Glutamatergic neuron (in vitro differentiated cells): ENCODE measurements around the gene VPS26C. TPM values are rescaled to one million over a fixed set of nuclear protein-coding genes. Genes with fewer than 3 reads are reported as not detected.
A peak's percentile ranks its signal among the peaks of the same experiment; 100 is the strongest.

Experiments used
- DNase-seq: peaks from one replicate; pipeline ENCODE4 v3.0.0; 2022
- H3K27ac Mint-ChIP-seq: one replicate; pipeline ENCODE4 v1.8.0; 2020; ENCODE audit warnings: mild to moderate bottlenecking, mixed read lengths, inconsistent platforms; ENCODE audit not compliant: unreplicated experiment
- H3K27me3 Mint-ChIP-seq: one replicate; pipeline ENCODE4 v1.8.0; 2020; ENCODE audit warnings: mild to moderate bottlenecking, moderate library complexity, mixed read lengths, inconsistent platforms; ENCODE audit not compliant: unreplicated experiment
- H3K36me3 Mint-ChIP-seq: one replicate; pipeline ENCODE4 v1.8.0; 2020; ENCODE audit warnings: mild to moderate bottlenecking, mixed read lengths, inconsistent platforms; ENCODE audit not compliant: unreplicated experiment
- H3K4me1 Mint-ChIP-seq: one replicate; pipeline ENCODE4 v1.8.0; 2020; ENCODE audit warnings: mild to moderate bottlenecking, low read depth, mixed read lengths, inconsistent platforms; ENCODE audit not compliant: unreplicated experiment
- H3K4me3 Mint-ChIP-seq: one replicate; pipeline ENCODE4 v1.8.0; 2020; ENCODE audit warnings: mild to moderate bottlenecking, mixed read lengths, inconsistent platforms; ENCODE audit not compliant: unreplicated experiment
- H3K9me3 Mint-ChIP-seq: one replicate; pipeline ENCODE4 v1.8.0; 2020; ENCODE audit warnings: mild to moderate bottlenecking, moderate library complexity, mixed read lengths, inconsistent platforms; ENCODE audit not compliant: unreplicated experiment
- total RNA-seq: library from RNA; stranded (reverse); fragmentation: NEBNext Ultra II Directional; extraction: Animal tissue kit (Norgen Biotek cat#: 25700); gene quantifications from one replicate; pipeline ENCODE4 v1.2.1, GENCODE V29; 2021; ENCODE audit not compliant: unreplicated experiment
- TF ChIP-seq, protein P1 (sequence below): fragments of 200-600 bp; sonication (generic); IDR thresholded peaks from one replicate; pipeline ENCODE4 v1.5.0; 2021; ENCODE audit not compliant: partially characterized antibody, unreplicated experiment

Gene VPS26C
- total RNA-seq, 1 donor from 2014 or later, result 60.3 TPM

GRCh38 chr21:37208056-37208721, 58.9 kb downstream of the VPS26C start:
- no peak overlapping the region for H3K4me3 Mint-ChIP-seq
- H3K27ac Mint-ChIP-seq, result peak overlapping the region; percentile 59
- H3K4me1 Mint-ChIP-seq, result peaks cover 9% of the 10 kb centered on the region

GRCh38 chr21:37207441-37208009, 59.6 kb downstream of the VPS26C start:
- TF ChIP-seq, protein P1, sequence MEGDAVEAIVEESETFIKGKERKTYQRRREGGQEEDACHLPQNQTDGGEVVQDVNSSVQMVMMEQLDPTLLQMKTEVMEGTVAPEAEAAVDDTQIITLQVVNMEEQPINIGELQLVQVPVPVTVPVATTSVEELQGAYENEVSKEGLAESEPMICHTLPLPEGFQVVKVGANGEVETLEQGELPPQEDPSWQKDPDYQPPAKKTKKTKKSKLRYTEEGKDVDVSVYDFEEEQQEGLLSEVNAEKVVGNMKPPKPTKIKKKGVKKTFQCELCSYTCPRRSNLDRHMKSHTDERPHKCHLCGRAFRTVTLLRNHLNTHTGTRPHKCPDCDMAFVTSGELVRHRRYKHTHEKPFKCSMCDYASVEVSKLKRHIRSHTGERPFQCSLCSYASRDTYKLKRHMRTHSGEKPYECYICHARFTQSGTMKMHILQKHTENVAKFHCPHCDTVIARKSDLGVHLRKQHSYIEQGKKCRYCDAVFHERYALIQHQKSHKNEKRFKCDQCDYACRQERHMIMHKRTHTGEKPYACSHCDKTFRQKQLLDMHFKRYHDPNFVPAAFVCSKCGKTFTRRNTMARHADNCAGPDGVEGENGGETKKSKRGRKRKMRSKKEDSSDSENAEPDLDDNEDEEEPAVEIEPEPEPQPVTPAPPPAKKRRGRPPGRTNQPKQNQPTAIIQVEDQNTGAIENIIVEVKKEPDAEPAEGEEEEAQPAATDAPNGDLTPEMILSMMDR, result no peak
- H3K4me3 Mint-ChIP-seq, result no peak overlapping the region
- DNase-seq, result no peak
- peaks cover 2% of the 10 kb centered on the region for H3K27me3 Mint-ChIP-seq
- H3K36me3 Mint-ChIP-seq, result peaks cover 24% of the 10 kb centered on the region
- H3K9me3 Mint-ChIP-seq, result peaks cover 7% of the 10 kb centered on the region
- peak overlapping the region; percentile 36 for H3K27ac Mint-ChIP-seq
- peaks cover 9% of the 10 kb centered on the region for H3K4me1 Mint-ChIP-seq

More at GRCh38 chr21:37208056-37208721, 58.9 kb downstream of the VPS26C start:
- peaks cover 18% of the 10 kb centered on the region for H3K36me3 Mint-ChIP-seq
- peaks cover 2% of the 10 kb centered on the region for H3K27me3 Mint-ChIP-seq
- TF ChIP-seq, protein P1, result no peak
- DNase-seq, result peak; percentile 29
- peaks cover 7% of the 10 kb centered on the region for H3K9me3 Mint-ChIP-seq

- Mint-ChIP-seq H3K36me3 (peaks cover 28% of the 10 kb centered on the region), H3K4me3 (no peak overlapping the region), H3K9me3 (peaks cover 7% of the 10 kb centered on the region), H3K27ac (no peak overlapping the region), H3K4me1 (peaks cover 13% of the 10 kb centered on the region), H3K27me3 (peaks cover 2% of the 10 kb centered on the region)
- DNase-seq, result no peak
- TF ChIP-seq, protein P1, result no peak
These were observed 60.6 kb downstream of the VPS26C start for GRCh38 chr21:37206496-37206895.

- H3K27ac Mint-ChIP-seq, result no peak overlapping the region
These were observed 62.6 kb downstream of the VPS26C start for GRCh38 chr21:37204580-37204979.

More at GRCh38 chr21:37204580-37204979, 62.6 kb downstream of the VPS26C start:
- peaks cover 5% of the 10 kb centered on the region for H3K9me3 Mint-ChIP-seq
- DNase-seq, result no peak
- peaks cover 12% of the 10 kb centered on the region for H3K4me1 Mint-ChIP-seq
- peaks cover 24% of the 10 kb centered on the region for H3K36me3 Mint-ChIP-seq
- TF ChIP-seq, protein P1, result no peak
- peaks cover 3% of the 10 kb centered on the region for H3K27me3 Mint-ChIP-seq
- no peak overlapping the region for H3K4me3 Mint-ChIP-seq
